ENCODE data around the gene PHETA2. TPM values are rescaled to one million over a fixed set of nuclear protein-coding genes. Genes with fewer than 3 reads are reported as not detected.
A peak's percentile ranks its signal among the peaks of the same experiment; 100 is the strongest.
"Not testable (repeated sequence)": the region's sequence is repeated elsewhere in the genome, so short reads cannot be mapped to it uniquely, and the experiment has no call there.

PHETA2 gene
- total and polyA plus RNA-seq, 2 donors (not counting 3 experiments of a cell fraction or from before 2014, with no cell fraction given), result 25.4 to 29.9 TPM

- H3K4me3 ChIP-seq (replicated peaks in 1 of 3; ENCODE audit: insufficient read depth in 1 of 3, low read depth in 1 of 3, low read length in 3 of 3); H2AFZ ChIP-seq (ENCODE audit: low read depth, low read length); BruUV-seq (replicated peaks); FAIRE-seq; H3K9ac ChIP-seq (replicated peaks; ENCODE audit: extremely low read depth, insufficient read depth, low read length); H3K27ac ChIP-seq (ENCODE audit: insufficient read depth, low read depth, low read length); H4K20me1 ChIP-seq (replicated peaks; ENCODE audit: control insufficient read depth, extremely low read depth, insufficient read depth, low read length); H3K79me2 ChIP-seq (ENCODE audit: control insufficient read depth, insufficient read depth, low read length); H3K36me3 ChIP-seq (ENCODE audit: control insufficient read depth in 2 of 2, extremely low read depth in 1 of 2, insufficient read depth in 2 of 2, low read length in 2 of 2); H3K4me2 ChIP-seq (ENCODE audit: insufficient read depth, low read length); POLR2A ChIA-PET; H3K9me3 ChIP-seq (replicated peaks; ENCODE audit: control insufficient read depth, insufficient read depth, low read length); H3K4me1 ChIP-seq (ENCODE audit: control insufficient read depth, extremely low read depth, insufficient read depth, low read length); dilution Hi-C loops (cut with MboI; ENCODE audit: extremely low pct_ligation_motif_present, low sequenced_read_pairs); H3K27me3 ChIP-seq (ENCODE audit: control insufficient read depth in 2 of 2, insufficient read depth in 2 of 2, low read length in 2 of 2); H3K9me1 ChIP-seq (replicated peaks; ENCODE audit: control insufficient read depth, extremely low read depth, insufficient read depth, low read length): not testable (repeated sequence)
- CTCF ChIA-PET, result interaction anchor here (0.6 to 5.1 kb wide), 20 partner anchors 9 to 416 kb away, joined by 3 to 83 read pairs (median 4); partner anchors contain the start of genes CENPM, NDUFA6, SEPTIN3 and SHISA8
- TF ChIP-seq CTCF (IDR thresholded peaks at IDR 0.05; ENCODE audit: extremely low read depth in 1 of 2, insufficient read depth in 1 of 2, low read depth in 1 of 2, low read length in 2 of 2), result peak in 1 of 2 donors; percentile 35
- intact Hi-C loops (cut with micrococcal nuclease), result loop anchor here (10.0 kb wide), 1 partner anchor 418 kb away; the partner anchor contains the start of gene MEI1
- peak; percentile 30 for DNase-seq (ENCODE audit: low read depth, low spot score)
Measured at GRCh38 chr22:42112793-42113192, 38.7 kb downstream of the PHETA2 start.

DNA sequence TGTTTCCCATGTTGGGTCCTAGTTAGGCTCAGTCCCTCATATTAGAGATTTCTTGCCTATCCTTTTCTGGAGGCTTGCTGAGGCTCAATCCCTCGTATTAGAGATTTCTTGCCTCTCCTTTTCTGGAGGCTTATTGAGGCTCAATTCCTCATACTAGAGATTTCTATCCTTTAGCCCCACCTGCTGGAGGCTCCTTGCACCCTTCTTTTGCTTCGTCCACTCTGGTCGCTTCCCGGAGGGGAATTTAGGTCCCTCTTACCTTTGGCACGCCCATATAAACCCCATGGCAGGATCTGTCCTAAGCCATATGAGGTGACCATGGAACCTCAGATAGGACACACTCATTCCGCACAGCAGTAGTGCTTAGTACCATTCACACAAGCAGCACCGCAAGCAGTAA lies 40.7 kb downstream of the PHETA2 start:
- Histone ChIP-seq H3K79me2 (ENCODE audit: control insufficient read depth, insufficient read depth, low read length) (no peaks in the 10 kb centered on the region), H3K27ac (ENCODE audit: insufficient read depth, low read depth, low read length) (no peak overlapping the region), H3K27me3 (ENCODE audit: control insufficient read depth in 2 of 2, insufficient read depth in 2 of 2, low read length in 2 of 2) (no peaks in the 10 kb centered on the region), H3K9ac (replicated peaks; ENCODE audit: extremely low read depth, insufficient read depth, low read length) (no peak overlapping the region), H3K9me3 (replicated peaks; ENCODE audit: control insufficient read depth, insufficient read depth, low read length) (no peaks in the 10 kb centered on the region), H3K9me1 (replicated peaks; ENCODE audit: control insufficient read depth, extremely low read depth, insufficient read depth, low read length) (no peaks in the 10 kb centered on the region), H3K4me1 (ENCODE audit: control insufficient read depth, extremely low read depth, insufficient read depth, low read length) (no peaks in the 10 kb centered on the region), H3K4me3 (replicated peaks in 1 of 3; ENCODE audit: insufficient read depth in 1 of 3, low read depth in 1 of 3, low read length in 3 of 3) (no peak overlapping the region), H3K4me2 (ENCODE audit: insufficient read depth, low read length) (no peak overlapping the region), H4K20me1 (replicated peaks; ENCODE audit: control insufficient read depth, extremely low read depth, insufficient read depth, low read length) (no peaks in the 10 kb centered on the region), H2AFZ (ENCODE audit: low read depth, low read length) (no peak overlapping the region), H3K36me3 (ENCODE audit: control insufficient read depth in 2 of 2, extremely low read depth in 1 of 2, insufficient read depth in 2 of 2, low read length in 2 of 2) (no peaks in the 10 kb centered on the region)
- TF ChIP-seq, protein P1, sequence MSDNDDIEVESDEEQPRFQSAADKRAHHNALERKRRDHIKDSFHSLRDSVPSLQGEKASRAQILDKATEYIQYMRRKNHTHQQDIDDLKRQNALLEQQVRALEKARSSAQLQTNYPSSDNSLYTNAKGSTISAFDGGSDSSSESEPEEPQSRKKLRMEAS (IDR thresholded peaks at IDR 0.05; ENCODE audit: insufficient read depth, insufficient read length), result no peak
- no peak for TF ChIP-seq POLR2AphosphoS5 (IDR thresholded peaks at IDR 0.05; ENCODE audit: insufficient read depth, low read depth, low read length)
- TF ChIP-seq POLR2A (IDR thresholded peaks at IDR 0.05; ENCODE audit: low read depth, low read length), result no peak
- TF ChIP-seq MYC (IDR thresholded peaks at IDR 0.05; ENCODE audit: low read depth, low read length), result no peak
- no peak for TF ChIP-seq GATA2 (IDR thresholded peaks at IDR 0.05; ENCODE audit: insufficient read depth, insufficient read length, low read depth, low read length)
- TF ChIP-seq CTCF (IDR thresholded peaks at IDR 0.05; ENCODE audit: extremely low read depth in 1 of 2, insufficient read depth in 1 of 2, low read depth in 1 of 2, low read length in 2 of 2), result peak; percentile 32 to 56
- TF ChIP-seq EZH2 (IDR thresholded peaks at IDR 0.05; ENCODE audit: borderline replicate concordance, low read depth, low read length, severe bottlenecking), result no peak
- no TSS peak for BruUV-seq (replicated peaks)
- CTCF ChIA-PET, result interaction anchor here (1.0 kb wide), 2 partner anchors 24 to 169 kb away, joined by 3 read pairs; no protein-coding TSS in a partner anchor
- POLR2A ChIA-PET, result no interaction called here
- dilution Hi-C loops (cut with MboI; ENCODE audit: extremely low pct_ligation_motif_present, low sequenced_read_pairs), result no loop called here
- peak; percentile 66 for FAIRE-seq
- intact Hi-C loops (cut with micrococcal nuclease), result loop anchor here (1.0 to 10.0 kb wide), 4 partner anchors 23 to 420 kb away; partner anchors contain the start of gene MEI1
- DNase-seq (ENCODE audit: low read depth, low spot score), result peak; percentile 41

All from endothelial cell of umbilical vein (primary cell).